Measurements from ENCODE around the gene CTSG. TPM values are rescaled to one million over a fixed set of nuclear protein-coding genes. Genes with fewer than 3 reads are reported as not detected.

CTSG gene
- polyA plus RNA-seq, 1 donor (not counting 4 experiments of a cell fraction or from before 2014, with no cell fraction given), result not detected

Other genes starting within 250 kb of the CTSG start
- 0.21 to 0.44 TPM (median 0.23 TPM) in 3 replicates for gene ADCY4, start 241.2 kb downstream of the CTSG start, polyA plus RNA-seq
- 7.3 to 10.7 TPM (median 8.0 TPM) in 3 replicates for gene RIPK3, start 236.3 kb downstream of the CTSG start, polyA plus RNA-seq
- gene NFATC4, start 208.1 kb downstream of the CTSG start, polyA plus RNA-seq, result 0.69 to 2.2 TPM (median 0.92 TPM) in 3 replicates
- 4.9 to 9.0 TPM (median 6.5 TPM) in 3 replicates for gene NYNRIN, start 177.2 kb downstream of the CTSG start, polyA plus RNA-seq
- gene CBLN3, start 146.6 kb downstream of the CTSG start, polyA plus RNA-seq, result 1.1 to 1.8 TPM (median 1.6 TPM) in 3 replicates
- gene KHNYN, start 146.3 kb downstream of the CTSG start, polyA plus RNA-seq, result 20.4 to 26.0 TPM (median 25.6 TPM) in 3 replicates
- gene SDR39U1, start 133.5 kb downstream of the CTSG start, polyA plus RNA-seq, result 25.3 to 31.1 TPM (median 27.4 TPM) in 3 replicates
- not detected in 3 replicates for gene CMA1, start 68.0 kb downstream of the CTSG start, polyA plus RNA-seq
- gene GZMH, start 33.4 kb upstream of the CTSG start, polyA plus RNA-seq, result 0.14 TPM in 1 of 3 replicates, not detected in the others
- 0.08 TPM in 1 of 3 replicates, not detected in the others for gene GZMB, start 57.9 kb upstream of the CTSG start, polyA plus RNA-seq

Measured in keratinocyte (primary cell).